ENCODE measurements around the gene AFF1. TPM values are rescaled to one million over a fixed set of nuclear protein-coding genes. Genes with fewer than 3 reads are reported as not detected.
A peak's percentile ranks its signal among the peaks of the same experiment; 100 is the strongest.
"Not testable (repeated sequence)": the region's sequence is repeated elsewhere in the genome, so short reads cannot be mapped to it uniquely, and the experiment has no call there.

The AFF1 gene
- total RNA-seq, 1 experiment from 2014 or later: 93.4 TPM

- Mint-ChIP-seq H3K9me3 (no peaks in the 10 kb centered on the region), H3K27me3 (ENCODE audit: low read depth) (no peaks in the 10 kb centered on the region), H3K27ac (peak overlapping the region; percentile 9; the same call in 1 of the 2 replicates), H3K4me1 (peaks cover 13% of the 10 kb centered on the region), H3K4me3 (no peak overlapping the region), H3K36me3 (peaks cover 33% of the 10 kb centered on the region)
- CTCF ChIA-PET: interaction anchor here (1.0 to 1.1 kb wide), 2 partner anchors 12 to 222 kb away, joined by 3 read pairs; no protein-coding TSS in a partner anchor
- DNase-seq (ENCODE audit: low spot score): no peak
- no peak for TF ChIP-seq GTF2I (CRISPR knock-in tag; conservative IDR thresholded peaks at IDR 0.05)
- TF ChIP-seq SOX15 (CRISPR knock-in tag; IDR thresholded peaks at IDR 0.05): no peak
- no peak for TF ChIP-seq JAZF1 (CRISPR knock-in tag; IDR thresholded peaks at IDR 0.05)
- TF ChIP-seq ZNF138 (CRISPR knock-in tag; conservative IDR thresholded peaks at IDR 0.05): no peak
- no peak for TF ChIP-seq CREM (CRISPR knock-in tag; IDR thresholded peaks at IDR 0.05)
- no peak for TF ChIP-seq ARID4B (CRISPR knock-in tag; IDR thresholded peaks at IDR 0.05; ENCODE audit: borderline replicate concordance)
- TF ChIP-seq SP1 (CRISPR knock-in tag; conservative IDR thresholded peaks at IDR 0.05): no peak
- no peak for TF ChIP-seq ZNF219 (CRISPR knock-in tag; IDR thresholded peaks at IDR 0.05; ENCODE audit: borderline replicate concordance)
- no peak for TF ChIP-seq ZNF263 (CRISPR knock-in tag; IDR thresholded peaks at IDR 0.05; ENCODE audit: low read depth)
- TF ChIP-seq CDX4 (CRISPR knock-in tag; IDR thresholded peaks at IDR 0.05; ENCODE audit: borderline replicate concordance): no peak
- no peak for TF ChIP-seq E2F1 (CRISPR knock-in tag; IDR thresholded peaks at IDR 0.05)
- TF ChIP-seq ZBTB21 (CRISPR knock-in tag; IDR thresholded peaks at IDR 0.05; ENCODE audit: borderline replicate concordance): no peak
- no peak for ATAC-seq
- POLR2A ChIA-PET: no interaction called here
Measured at GRCh38 chr4:87144356-87144755, 209.5 kb downstream of the AFF1 start.

- peaks cover 13% of the 10 kb centered on the region for H3K4me1 Mint-ChIP-seq
- peaks cover 27% of the 10 kb centered on the region for H3K36me3 Mint-ChIP-seq
- DNase-seq (ENCODE audit: low spot score); H3K27ac Mint-ChIP-seq; H3K4me3 Mint-ChIP-seq; H3K9me3 Mint-ChIP-seq; CTCF ChIA-PET; ATAC-seq; H3K27me3 Mint-ChIP-seq (ENCODE audit: low read depth); POLR2A ChIA-PET: not testable (repeated sequence)
Measured at GRCh38 chr4:87145934-87146333, 211.1 kb downstream of the AFF1 start.

GRCh38 chr4:87147116-87147515 is 212.3 kb downstream of the AFF1 start:
- Mint-ChIP-seq H3K9me3 (no peaks in the 10 kb centered on the region), H3K4me3 (no peak overlapping the region), H3K36me3 (peaks cover 20% of the 10 kb centered on the region), H3K4me1 (peaks cover 13% of the 10 kb centered on the region), H3K27me3 (ENCODE audit: low read depth) (no peaks in the 10 kb centered on the region), H3K27ac (no peak overlapping the region)
- ATAC-seq (no peak), DNase-seq (ENCODE audit: low spot score) (no peak)
- ChIA-PET CTCF (interaction anchor here (0.7 kb wide), 1 partner anchor 224 kb away, joined by 4 read pairs; no protein-coding TSS in a partner anchor), POLR2A (no interaction called here)
- TF ChIP-seq ESRRA (CRISPR knock-in tag; IDR thresholded peaks at IDR 0.05; ENCODE audit: borderline replicate concordance): no peak
- no peak for TF ChIP-seq USF1 (CRISPR knock-in tag; IDR thresholded peaks at IDR 0.05)
- no peak for TF ChIP-seq CREB1 (CRISPR knock-in tag; IDR thresholded peaks at IDR 0.05)
- no peak for TF ChIP-seq KAT7 (CRISPR knock-in tag; IDR thresholded peaks at IDR 0.05; ENCODE audit: borderline replicate concordance)
- TF ChIP-seq RORB (CRISPR knock-in tag; IDR thresholded peaks at IDR 0.05): no peak
- no peak for TF ChIP-seq ZNF317 (CRISPR knock-in tag; IDR thresholded peaks at IDR 0.05; ENCODE audit: borderline replicate concordance, low read depth)
- no peak for TF ChIP-seq E2F5 (CRISPR knock-in tag; IDR thresholded peaks at IDR 0.05)
- no peak for TF ChIP-seq SP1 (CRISPR knock-in tag; conservative IDR thresholded peaks at IDR 0.05)
- TF ChIP-seq ATF3 (CRISPR knock-in tag; conservative IDR thresholded peaks at IDR 0.05): no peak
- no peak for TF ChIP-seq MLX (CRISPR knock-in tag; IDR thresholded peaks at IDR 0.05)
- no peak for TF ChIP-seq MXD4 (CRISPR knock-in tag; IDR thresholded peaks at IDR 0.05; ENCODE audit: borderline replicate concordance)

Data from WTC11 (cell line).